GM12865 (cell line): ENCODE results near the gene GBA2.

Source experiments
- DNase-seq: peaks from one replicate; pipeline ENCODE4 v3.0.0; 2010; ENCODE audit warnings: low read depth
- H3K4me3 ChIP-seq: 2 replicates; pipeline ENCODE4 v1.5.1; 2011; ENCODE audit warnings: mild to moderate bottlenecking, low read depth, low read length, control low read depth
- TF ChIP-seq, protein P1 (sequence below): IDR thresholded peaks from 2 replicates; pipeline ENCODE4 v1.5.1; 2011; ENCODE audit warnings: low read length, control low read depth, low read depth, inconsistent platforms; ENCODE audit not compliant: insufficient read depth; ENCODE audit errors: missing control alignments

The GBA2 gene

DNA sequence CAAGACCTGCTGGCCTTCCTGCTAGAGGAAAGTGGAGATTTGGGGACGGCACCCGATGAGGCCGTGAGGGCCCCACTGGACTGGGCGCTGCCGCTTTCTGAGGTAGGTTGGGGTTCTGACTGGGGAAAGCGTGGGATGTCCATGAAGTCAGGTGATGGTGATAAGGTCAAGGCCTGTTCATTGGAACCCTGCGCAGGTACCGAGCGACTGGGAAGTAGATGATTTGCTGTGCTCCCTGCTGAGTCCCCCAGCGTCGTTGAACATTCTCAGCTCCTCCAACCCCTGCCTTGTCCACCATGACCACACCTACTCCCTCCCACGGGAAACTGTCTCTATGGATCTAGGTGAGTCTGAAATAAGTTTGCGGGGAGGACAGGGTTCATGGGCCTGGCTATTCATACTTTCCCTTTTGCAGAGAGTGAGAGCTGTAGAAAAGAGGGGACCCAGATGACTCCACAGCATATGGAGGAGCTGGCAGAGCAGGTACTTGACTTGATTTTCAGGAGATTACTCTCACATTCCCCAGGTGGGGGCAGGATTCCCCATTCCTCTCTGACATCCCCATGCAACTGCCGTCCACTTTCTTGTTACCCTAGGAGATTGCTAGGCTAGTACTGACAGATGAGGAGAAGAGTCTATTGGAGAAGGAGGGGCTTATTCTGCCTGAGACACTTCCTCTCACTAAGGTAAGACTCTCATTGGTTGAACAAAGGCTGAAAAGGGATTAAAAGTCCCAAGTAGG lies 16.1 kb downstream of the GBA2 start:
- peak overlapping the region; percentile 87 for H3K4me3 ChIP-seq
- peak; percentile 57 for DNase-seq
- TF ChIP-seq, protein P1, sequence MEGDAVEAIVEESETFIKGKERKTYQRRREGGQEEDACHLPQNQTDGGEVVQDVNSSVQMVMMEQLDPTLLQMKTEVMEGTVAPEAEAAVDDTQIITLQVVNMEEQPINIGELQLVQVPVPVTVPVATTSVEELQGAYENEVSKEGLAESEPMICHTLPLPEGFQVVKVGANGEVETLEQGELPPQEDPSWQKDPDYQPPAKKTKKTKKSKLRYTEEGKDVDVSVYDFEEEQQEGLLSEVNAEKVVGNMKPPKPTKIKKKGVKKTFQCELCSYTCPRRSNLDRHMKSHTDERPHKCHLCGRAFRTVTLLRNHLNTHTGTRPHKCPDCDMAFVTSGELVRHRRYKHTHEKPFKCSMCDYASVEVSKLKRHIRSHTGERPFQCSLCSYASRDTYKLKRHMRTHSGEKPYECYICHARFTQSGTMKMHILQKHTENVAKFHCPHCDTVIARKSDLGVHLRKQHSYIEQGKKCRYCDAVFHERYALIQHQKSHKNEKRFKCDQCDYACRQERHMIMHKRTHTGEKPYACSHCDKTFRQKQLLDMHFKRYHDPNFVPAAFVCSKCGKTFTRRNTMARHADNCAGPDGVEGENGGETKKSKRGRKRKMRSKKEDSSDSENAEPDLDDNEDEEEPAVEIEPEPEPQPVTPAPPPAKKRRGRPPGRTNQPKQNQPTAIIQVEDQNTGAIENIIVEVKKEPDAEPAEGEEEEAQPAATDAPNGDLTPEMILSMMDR = no peak

DNA sequence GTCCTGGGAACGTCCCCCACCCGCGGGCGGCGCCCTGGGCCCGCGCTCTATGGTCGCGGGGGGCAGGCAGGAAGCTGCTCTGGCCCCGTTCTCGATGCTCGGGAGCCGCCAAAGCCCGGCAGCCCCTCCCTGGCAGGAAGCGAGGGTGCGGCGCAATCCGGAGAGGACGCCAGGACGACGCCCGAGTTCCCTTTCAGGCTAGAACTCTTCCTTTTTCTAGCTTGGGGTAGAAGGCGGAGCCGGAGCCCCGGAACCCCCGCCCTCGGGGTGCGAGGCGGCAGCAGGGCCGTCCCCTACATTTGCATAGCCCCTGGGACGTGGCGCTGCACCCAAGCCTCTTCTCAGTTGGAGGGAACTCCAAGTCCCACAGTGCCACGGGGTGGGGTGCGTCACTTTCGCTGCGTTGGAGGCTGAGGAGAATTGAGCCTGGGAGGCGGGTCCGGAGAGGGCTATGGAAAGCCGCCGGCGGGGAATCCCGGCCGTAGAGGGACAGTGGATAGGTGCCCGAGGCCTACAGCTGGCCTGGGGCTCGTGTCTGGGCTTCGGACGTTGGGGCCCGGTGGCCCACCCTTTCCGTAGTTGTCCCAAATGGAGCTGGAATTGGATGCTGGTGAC lies 16.7 kb downstream of the GBA2 start, which contains the start of the genes CREB3 and TLN1:
TSS of gene CREB3 (plus strand) at position 482 of the 615 bp plus-strand sequence. CDS start at position 589, 107 bp downstream.
TSS of gene TLN1 (minus strand) at position 11 of the 615 bp plus-strand sequence. CDS start 6,501 bp downstream, outside the sequence.
- TF ChIP-seq, protein P1 = peak; percentile 14
- peak within 1 kb of the TSS; percentile 87 for H3K4me3 ChIP-seq
- peak; percentile 99 for DNase-seq

DNA sequence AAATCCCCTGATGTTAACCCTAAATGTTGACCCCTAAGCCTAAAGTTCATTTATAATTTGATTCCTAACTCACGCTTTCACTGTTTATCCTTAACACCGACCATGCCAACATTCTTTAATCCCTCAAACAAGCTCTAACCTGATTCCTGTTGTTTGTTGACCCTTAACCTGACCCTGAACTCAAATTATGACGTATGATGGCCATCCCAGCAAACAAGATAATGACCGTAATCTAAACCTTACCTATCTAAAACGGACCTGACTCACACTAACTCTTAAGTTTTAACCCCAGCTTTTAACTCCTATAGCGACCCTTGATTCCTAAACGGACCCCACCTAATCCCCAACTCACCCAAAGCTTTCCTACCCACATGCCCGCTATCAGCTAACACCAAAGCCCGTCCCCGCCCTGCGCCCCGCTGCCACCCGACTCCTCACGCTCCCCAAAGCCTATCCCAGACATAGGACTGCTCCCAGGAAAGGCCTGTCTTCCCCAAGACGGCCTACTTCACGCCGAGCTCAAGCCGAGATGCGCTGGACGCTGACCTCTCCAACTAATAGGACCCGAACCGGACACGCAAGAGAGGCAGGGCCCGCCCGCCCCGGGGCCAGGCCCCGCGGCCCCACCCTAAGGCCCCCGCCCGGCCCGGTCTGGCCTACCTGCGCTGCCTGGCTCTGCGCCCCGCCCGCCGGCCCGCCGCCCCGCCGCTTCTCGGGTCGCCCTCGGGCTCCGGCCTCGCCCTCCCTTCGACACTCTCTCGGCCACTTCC lies 17.4 kb downstream of the GBA2 start:
- TF ChIP-seq, protein P1 = no peak
- no peak for DNase-seq
- H3K4me3 ChIP-seq = peak overlapping the region; percentile 67

DNA sequence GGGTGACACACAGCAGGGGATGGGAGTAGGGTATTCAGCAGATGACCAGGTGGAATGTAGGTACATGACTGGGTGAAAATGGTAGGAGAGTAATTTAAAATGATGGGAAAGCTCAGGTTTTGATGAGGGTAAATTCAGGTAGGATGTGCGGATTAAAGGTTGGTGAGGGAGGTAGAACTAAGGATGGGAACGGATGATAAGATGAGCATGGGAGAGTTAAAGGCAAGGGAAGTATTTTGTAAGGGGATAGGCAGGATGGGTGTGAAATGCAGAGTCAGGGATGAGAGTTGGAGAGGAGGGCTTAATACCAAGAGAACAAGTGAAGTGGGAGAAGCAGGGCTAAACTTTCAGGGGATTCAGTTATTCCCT lies 18.6 kb downstream of the GBA2 start:
- H3K4me3 ChIP-seq = peak overlapping the region; percentile 67
- TF ChIP-seq, protein P1 = no peak
- DNase-seq = no peak

DNA sequence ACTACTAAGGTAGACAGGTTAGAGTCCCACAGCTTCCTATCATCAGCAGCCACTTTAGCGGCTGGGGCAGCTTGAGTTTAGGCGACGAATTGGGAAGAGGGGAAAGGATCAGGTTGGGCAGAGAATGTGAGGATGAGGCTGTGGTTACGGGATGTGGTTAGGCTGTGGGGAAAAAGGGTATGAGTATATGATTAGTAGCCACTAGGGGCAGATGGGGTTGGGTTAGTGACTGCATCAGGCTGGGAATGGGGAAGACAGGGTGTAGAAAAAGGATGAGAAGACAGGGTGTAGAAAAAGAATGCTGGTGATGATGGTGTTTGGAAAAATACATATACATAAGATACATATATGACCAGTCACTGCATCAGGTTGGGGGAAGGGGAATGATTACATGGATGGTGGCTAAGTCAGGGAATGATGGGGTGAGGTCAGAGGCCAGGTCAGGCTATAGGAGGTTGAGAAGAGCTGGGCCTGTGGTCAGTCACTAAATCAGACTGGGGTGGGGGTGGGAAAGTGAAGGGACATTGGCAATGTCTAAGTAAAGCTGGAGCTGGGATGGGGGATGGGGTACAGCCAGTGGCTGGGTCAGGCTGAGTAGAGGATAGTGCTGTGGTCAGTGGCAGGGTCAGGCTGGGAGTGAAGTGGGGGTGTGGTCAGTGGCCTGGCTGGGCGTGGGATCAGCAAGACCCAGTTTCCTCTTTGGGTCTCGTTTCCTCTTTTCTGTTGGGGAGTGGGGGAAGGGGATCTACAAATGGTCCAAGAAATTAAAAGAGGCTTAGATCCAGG lies 19.1 kb downstream of the GBA2 start:
- TF ChIP-seq, protein P1 = peak; percentile 49
- H3K4me3 ChIP-seq = peak overlapping the region; percentile 67
- peak; percentile 61 for DNase-seq

DNA sequence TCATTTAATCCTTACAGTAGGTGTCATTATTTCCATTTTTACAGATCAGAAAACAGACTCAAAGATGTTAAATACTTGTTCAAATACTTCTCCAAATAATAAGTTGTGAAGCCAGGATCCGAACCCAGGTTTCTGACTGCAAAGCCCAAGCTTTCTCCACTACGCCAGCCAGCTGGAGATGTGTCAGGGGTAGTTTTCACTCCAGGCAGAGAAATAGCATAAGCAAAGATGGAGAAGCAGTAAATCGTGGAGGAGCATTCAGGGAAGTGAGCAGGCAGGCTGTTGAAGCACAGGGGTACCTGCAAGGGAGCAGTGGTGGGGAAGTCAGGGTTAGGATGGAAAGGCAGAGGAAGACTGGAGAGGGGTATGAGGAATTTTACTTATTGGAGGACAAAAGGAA lies 19.9 kb downstream of the GBA2 start:
- DNase-seq = peak; percentile 16
- H3K4me3 ChIP-seq = peak overlapping the region; percentile 67
- TF ChIP-seq, protein P1 = no peak
